Measurements from ENCODE around the gene PFDN4.

DNA sequence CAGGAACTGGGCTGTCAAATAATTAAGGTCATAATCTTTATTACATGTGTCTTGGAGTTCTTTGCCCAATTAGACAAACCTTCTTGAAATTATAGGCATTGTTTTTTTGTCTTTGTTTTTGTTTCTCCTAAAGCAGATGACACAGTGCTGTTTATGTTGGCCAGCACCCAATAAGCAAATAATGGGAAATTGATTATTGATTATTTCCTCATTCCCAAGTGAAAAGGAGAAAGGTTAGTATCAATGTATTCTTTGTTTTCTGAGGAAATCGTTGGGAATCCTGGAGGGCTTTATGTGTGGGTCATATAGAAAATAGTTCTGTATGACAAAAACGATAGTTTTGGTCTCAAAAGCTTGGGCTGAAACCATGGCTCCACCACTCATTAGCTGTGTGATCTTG, 29.6 kb upstream of the PFDN4 start:
- TF ChIP-seq CTCF (IDR thresholded peaks at IDR 0.05 in 8 of 11, conservative IDR thresholded peaks at IDR 0.05 in 3 of 11): no peak
- TF ChIP-seq POLR2A (IDR thresholded peaks at IDR 0.05): no peak
